Measurements from ENCODE around the gene CMIP.

- no peak for TF ChIP-seq SMC3 (conservative IDR thresholded peaks at IDR 0.05; ENCODE audit: poor library complexity)
- TF ChIP-seq EZH2 (IDR thresholded peaks at IDR 0.05; ENCODE audit: borderline replicate concordance, insufficient read depth, low read length, poor library complexity, severe bottlenecking), result no peak
- TF ChIP-seq POLR2AphosphoS5 (IDR thresholded peaks at IDR 0.05), result no peak
- no peak for TF ChIP-seq CTCF (IDR thresholded peaks at IDR 0.05; ENCODE audit: poor library complexity, severe bottlenecking)
- no peak for TF ChIP-seq TAF1 (IDR thresholded peaks at IDR 0.05; ENCODE audit: low read depth)
- TF ChIP-seq EP300 (conservative IDR thresholded peaks at IDR 0.05; ENCODE audit: poor library complexity, severe bottlenecking), result no peak
Measured at GRCh38 chr16:81693744-81694303, 249.2 kb downstream of the CMIP start.
